Panc1 (cell line): ENCODE measurements around the gene SMIM22.
A peak's percentile ranks its signal among the peaks of the same experiment; 100 is the strongest.

Experiments used
- CTCF ChIP-seq: fragments of 450-650 bp; IDR thresholded peaks from 2 replicates; pipeline ENCODE4 v1.5.1; 2017; ENCODE audit warnings: mild to moderate bottlenecking
- POLR2AphosphoS5 ChIP-seq: IDR thresholded peaks from 2 replicates; pipeline ENCODE4 v1.6.1; 2012; ENCODE audit warnings: mild to moderate bottlenecking, low read depth, low read length, moderate library complexity
- TCF7L2 ChIP-seq: IDR thresholded peaks from 2 replicates; pipeline ENCODE4 v1.6.1; 2011; ENCODE audit warnings: mild to moderate bottlenecking, low read depth, low read length, inconsistent platforms

GRCh38 chr16:4768549-4769305 is 26.4 kb upstream of the SMIM22 start:
- TF ChIP-seq POLR2AphosphoS5 = peak; percentile 94
- no peak for TF ChIP-seq CTCF
- TF ChIP-seq TCF7L2 = no peak
